Bone marrow (tissue), 2 donors: Measurements from ENCODE around the gene NOP53.
"Not testable (repeated sequence)": the region's sequence is repeated elsewhere in the genome, so short reads cannot be mapped to it uniquely, and the experiment has no call there.

Experiments
- DNase-seq, 2 donors: peaks; one replicate each; lab custom pipeline; 2025; lab: John Stamatoyannopoulos, UW

NOP53 gene

DNA sequence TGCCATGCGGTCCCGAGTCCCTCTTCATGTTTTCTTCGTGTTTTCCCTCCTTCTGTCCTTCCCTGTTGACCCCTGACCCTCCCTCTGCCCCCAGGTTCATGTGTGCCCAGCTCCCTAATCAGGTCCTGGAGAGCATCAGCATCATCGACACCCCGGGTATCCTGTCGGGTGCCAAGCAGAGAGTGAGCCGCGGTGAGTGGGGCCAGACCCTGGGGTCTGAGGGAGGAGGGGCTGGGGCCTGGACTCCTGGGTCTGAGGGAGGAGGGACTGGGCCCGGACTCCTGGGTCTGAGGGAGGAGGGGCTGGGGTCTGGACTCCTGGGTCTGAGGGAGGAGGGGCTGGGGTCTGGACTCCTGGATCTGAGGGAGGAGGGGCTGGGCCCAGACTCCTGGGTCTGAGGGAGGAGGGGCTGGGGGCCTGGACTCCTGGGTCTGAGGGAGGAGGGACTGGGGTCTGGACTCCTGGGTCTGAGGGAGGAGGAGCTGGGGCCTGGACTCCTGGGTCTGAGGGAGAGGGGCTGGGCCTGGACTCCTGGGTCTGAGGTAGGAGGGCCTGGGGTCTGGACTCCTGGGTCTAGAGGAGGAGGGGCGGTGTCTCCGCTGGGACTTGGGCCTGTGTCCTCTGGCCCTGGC, 26.8 kb upstream of the NOP53 start:
- DNase-seq: not testable (repeated sequence)

DNA sequence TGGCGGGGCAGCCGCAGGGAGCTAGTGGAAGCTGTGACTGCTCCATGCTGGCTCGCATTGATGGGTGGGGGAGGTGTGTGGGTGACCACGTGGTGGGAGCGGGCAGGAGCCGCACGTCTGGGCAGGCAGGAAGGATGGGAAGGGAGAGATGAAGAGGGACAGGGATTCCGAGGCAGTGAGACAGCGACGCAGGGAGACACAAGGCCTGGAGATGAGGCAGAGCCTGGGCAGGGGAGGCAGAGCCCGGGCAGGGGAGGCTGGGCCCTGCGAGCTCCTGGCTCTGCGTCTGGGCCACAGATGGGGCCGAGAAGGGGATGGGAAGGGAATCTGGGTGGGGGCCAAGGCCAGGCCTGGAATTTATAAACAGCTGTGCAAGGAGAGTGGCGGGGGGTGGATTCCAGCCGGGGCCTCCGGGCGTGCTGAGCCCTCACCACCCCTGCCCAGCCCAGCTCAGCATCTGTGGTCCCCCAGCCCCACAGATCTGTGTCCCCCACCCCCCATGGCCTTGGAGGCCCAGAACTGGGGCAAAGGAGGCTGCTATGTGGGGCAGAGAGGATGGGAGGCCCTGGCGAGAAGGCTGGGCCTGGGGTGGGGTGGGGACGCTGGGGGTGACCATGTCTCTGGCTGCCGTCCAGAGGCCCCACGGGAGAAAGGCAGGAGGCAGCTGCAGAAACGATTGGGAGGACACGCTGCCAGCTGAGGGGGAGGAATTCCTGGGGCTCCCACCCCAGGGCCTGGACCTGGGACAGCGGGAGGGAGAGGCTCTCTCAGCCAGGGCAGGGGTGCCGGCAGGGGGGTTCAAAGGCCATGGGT, 26.1 kb upstream of the NOP53 start:
- DNase-seq: no peak

DNA sequence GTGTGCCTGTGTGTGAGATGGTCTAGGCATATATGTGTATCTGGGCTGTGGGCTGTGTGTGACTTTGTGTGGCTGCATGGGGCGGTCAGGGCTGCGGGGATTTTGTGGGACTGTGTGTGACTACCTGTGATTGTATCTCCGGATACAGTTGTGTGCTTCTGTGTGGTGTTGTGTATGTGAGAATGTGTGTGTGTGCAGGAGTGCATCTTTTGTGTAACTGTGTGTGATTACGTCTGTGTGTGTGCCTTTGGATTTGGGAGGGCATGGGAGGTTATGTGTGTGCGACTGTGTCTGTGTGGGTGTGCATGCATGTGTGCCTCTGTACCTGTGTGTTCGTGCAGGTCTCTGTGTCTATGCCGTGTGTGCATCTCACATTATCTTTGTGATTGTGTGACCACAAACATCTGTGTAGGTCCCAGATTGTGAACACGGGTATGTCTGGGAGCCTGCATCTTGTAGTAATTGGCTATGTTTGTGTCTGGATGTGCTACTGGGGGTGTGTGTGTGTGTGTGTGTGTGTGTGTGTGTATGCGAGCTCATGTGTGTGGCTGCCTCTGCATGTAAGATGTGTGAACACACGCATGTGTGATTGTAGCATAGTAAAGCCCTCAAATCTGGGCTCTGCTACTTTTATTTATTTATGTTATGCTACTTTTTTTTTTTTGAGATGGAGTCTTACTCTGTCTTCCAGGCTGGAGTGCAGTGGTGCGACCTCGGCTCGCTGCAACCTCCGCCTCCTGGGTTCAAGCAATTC, 24.5 kb upstream of the NOP53 start:
- no peak for DNase-seq

DNA sequence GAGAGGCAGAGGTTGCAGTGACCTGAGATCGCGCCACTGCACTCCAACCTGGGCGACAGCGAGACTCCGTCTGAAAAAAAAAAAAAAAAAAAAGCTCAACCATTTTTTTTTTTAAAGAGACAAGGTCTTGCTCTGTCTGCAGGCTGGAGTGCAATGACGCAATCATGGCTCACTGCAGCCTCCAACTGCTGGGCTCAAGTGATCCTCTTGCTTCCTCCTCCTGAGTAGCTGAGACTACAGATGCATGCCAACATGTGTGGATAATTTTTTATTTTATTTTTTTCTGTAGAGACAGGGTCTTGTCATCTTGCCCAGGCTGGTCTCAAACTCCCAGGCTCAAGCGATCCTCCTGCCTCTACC, 21.8 kb upstream of the NOP53 start:
- DNase-seq: peak; percentile 7 to 72

DNA sequence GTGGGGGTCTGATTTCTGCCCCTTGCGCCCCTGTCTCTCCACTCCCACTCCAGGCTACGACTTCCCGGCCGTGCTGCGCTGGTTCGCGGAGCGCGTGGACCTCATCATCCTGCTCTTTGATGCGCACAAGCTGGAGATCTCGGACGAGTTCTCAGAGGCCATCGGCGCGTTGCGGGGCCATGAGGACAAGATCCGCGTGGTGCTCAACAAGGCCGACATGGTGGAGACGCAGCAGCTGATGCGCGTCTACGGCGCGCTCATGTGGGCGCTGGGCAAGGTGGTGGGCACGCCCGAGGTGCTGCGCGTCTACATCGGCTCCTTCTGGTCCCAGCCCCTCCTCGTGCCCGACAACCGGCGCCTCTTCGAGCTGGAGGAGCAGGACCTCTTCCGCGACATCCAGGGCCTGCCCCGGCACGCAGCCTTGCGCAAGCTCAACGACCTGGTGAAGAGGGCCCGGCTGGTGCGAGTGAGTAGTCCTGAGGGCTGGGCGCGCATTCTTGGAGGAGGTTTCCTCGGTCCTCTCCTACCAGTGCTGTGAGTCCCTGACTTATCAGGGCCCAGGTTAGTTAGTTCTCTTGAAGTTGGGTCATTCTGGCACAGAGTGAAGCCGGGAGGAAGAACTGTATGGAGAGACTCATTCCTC, 19.5 kb upstream of the NOP53 start:
- DNase-seq: no peak

DNA sequence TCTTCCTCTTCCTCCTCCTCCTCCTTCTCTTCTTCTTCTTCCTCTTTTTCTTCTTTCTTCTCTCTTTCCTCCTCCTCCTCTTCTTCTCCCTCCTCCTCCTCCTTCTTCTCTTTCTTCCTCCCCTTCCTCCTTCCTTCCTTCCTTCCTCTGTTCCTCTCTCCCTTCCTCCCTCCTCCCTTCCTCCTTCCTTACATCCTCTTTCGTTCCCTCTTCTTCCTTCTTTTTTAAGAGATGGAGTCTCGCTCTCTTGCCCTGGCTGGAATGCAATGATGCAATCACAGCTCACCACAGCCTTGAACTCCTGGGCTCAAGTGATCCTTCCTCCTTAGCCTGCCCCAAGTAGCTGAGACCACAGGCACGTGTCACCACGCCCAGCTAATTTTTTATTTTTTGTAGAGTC, 18.9 kb upstream of the NOP53 start:
- no peak for DNase-seq

DNA sequence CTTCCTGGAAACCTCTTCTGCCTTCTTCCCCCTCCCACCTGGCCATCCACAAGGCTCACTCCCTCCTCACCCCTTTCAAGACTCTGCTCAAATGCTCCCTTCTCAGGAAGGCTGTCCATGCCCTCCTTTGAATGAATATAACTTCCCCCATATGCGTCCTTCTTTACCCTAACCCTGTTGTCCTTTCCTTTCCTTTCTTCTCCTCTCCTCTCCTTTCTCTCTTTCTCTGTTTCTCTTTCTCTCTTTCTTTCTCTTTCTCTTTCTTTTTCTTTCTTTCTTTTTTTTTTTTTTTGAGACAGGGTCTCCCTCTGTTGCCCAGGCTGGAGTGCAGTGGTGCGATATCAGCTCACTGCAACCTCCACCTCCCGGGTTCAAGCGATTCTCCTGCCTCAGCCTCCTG, 17.1 kb upstream of the NOP53 start:
- DNase-seq: not testable (repeated sequence)

DNA sequence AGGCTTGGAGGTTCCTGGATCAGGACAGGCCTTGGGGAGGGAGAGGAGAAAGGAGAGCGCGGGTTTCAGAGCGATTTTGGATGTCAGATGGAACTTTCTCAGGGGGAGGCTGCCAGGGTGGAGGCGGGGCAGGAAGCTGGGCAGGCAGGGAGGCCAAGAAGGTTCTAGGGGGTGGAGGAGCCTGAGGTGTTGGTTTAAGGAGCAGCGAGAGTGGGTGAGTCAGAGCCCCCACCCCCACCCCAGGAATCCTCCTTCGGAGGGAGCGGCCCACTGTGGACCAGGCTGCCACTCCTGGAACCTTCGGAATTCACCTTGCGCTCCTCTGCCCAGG, 15.9 kb upstream of the NOP53 start:
- peak in 1 of 2 donors; percentile 65 for DNase-seq

DNA sequence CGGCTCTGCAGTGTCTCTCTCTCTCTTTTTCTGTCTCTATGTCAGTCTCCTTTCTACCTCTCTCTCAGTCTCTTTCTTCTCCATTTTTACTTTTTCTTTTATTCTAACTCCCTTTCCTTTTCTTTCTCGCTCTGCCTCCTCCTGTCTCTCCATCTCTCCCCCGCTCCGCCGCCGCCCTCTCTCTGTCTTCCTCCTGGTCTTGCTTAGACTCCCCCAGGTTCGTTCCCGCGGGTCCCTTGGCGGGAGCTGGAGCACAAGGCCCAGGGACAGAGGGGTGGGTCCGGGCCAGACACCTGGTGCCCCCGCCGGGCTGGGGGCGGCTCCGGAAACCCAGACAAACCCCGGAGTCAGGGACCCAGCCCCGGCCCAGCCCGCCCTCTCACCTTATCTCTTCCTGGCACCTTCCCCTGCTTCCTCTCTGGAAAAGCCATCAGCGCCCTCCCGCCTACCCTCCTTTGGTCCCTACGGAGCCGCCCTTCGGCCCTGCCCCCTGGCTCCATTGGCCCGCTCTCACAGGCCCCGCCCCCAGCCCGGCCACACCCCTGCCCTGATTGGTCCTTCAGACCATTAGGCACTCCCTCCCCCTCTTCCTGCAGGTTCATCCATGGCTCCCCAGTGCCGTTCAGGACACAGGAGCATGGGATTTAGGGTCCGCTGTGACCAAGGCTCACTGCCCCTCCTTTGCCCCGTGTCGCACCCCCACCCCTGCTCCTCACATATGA, 15.4 kb upstream of the NOP53 start:
- DNase-seq: peak in 1 of 2 donors; percentile 46

DNA sequence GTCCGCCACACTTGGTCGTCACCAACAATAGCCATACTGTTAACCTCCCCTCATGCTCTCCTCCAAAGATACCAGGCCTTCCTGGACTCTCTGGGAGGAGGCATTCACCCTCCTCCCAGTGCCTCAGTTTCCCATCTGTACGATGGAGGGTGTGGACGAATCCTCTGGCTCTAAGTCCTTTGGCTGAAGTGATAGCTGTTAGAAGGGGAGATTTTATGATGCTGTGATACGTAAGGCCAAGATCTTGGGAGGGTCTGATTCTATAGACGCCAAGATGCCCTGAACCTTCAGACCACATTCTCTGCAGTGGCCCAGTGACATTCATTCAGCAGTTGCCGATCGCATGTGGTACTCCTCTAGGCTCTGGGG, 14.8 kb upstream of the NOP53 start:
- no peak for DNase-seq

DNA sequence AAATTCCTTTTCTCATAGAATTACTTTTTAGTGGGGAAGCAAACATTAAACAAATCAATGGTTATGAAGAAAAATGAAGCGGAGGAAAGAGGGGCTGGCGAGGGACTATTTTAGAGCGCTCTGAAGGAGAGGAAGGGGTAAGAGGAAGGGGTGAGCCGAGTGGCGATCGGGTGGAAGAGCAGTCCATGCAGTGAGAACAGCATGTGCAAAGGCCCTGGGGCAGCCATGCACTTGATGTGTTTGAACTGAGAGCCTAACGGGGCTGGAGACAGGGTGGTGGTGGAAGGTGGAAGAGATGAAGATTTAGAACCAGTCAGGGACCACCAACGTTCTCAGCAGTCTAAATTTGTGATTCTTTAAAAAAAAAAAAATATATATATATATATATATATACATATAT, 14.4 kb upstream of the NOP53 start:
- no peak for DNase-seq

DNA sequence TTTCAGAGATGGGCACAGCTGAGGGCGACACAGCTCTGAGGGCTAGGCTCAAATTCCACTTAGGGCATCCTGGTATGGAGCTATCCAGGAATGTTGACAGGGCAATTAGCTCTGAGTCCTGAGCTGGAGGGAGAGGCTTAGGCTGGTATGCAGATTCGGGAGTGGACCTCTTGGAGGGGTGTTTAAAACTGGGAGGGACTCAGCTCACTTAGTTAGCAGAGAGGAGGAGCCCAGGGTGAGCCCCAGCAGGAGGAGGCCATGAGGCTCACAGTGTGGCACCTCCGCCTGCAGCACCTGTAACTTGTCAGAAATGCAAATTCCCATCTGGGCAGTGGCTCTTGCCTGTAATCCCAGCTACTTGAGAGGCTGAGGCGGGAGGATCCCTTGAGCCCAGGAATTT, 10.2 kb upstream of the NOP53 start:
- DNase-seq: no peak

DNA sequence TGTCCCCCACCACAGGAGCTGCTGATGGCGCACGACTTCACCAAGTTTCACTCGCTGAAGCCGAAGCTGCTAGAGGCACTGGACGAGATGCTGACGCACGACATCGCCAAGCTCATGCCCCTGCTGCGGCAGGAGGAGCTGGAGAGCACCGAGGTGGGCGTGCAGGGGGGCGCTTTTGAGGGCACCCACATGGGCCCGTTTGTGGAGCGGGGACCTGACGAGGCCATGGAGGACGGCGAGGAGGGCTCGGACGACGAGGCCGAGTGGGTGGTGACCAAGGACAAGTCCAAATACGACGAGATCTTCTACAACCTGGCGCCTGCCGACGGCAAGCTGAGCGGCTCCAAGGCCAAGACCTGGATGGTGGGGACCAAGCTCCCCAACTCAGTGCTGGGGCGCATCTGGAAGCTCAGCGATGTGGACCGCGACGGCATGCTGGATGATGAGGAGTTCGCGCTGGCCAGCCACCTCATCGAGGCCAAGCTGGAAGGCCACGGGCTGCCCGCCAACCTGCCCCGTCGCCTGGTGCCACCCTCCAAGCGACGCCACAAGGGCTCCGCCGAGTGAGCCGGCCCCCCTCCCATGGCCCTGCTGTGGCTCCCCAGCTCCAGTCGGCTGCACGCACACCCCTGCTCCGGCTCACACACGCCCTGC, 4.4 kb upstream of the NOP53 start:
- no peak for DNase-seq

DNA sequence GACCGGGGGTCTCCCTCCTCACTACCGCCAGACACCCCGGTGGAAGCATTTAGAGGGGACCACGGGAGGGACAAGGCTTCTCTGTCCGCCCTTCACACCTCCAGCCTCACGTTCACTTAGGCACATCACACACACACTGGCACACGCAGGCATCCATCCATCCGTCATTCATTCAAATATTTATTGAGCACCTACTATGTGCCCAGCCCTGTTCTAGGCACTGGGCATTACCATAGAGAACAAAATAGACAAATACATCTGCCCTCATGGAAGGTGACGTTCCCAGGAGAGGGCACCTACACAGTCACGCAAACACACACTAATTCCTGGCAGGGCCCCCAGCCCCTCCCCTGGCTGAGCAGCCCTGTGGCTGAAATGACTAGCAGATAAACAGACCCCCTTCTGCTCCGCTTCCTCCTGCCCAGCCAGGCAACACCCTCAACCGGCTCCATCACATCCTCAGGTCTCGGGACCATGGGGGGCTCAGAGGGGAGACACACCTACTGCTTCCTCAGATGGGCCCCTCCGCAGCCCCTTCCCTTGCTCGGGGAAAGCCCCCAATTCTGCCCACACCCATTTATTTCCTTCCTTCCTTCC, 3.7 kb upstream of the NOP53 start:
- no peak for DNase-seq

DNA sequence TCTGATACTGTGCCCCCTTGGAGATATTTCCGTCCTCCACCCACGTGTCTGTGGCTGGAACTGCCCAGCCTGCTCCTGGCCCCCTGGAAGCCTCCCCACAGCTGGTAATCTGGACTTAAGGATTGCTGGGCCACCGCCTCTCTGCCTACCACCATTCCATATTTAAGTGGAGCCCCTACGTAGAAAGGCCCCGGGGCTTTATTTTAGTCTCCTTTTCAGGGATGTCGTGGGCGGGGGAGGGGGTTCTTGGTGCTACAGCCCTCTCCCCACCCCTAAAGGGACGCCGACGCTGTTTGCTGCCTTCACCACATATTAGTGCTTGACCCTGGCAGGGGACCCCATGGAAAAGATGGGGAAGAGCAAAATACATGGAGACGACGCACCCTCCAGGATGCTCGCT, 2.7 kb upstream of the NOP53 start:
- DNase-seq: no peak

DNA sequence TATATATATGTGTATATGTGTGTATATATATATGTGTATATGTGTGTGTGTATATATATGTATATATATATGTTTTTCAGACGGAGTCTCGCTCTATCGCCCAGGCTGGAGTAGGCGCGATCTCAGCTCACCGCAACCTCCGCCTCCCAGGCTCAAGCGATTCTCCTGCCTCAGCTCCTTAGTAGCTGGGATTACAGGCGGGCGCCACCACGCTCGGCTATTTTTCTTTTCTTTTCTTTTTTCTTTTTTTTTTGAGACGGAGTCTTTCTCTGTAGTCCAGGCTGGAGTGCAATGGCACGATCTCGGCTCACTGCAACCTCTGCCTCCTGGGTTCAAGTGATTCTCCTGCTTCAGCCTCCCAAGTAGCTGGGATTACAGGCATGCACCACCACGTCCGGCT, 783 bp downstream of the NOP53 start:
- DNase-seq: not testable (repeated sequence)

DNA sequence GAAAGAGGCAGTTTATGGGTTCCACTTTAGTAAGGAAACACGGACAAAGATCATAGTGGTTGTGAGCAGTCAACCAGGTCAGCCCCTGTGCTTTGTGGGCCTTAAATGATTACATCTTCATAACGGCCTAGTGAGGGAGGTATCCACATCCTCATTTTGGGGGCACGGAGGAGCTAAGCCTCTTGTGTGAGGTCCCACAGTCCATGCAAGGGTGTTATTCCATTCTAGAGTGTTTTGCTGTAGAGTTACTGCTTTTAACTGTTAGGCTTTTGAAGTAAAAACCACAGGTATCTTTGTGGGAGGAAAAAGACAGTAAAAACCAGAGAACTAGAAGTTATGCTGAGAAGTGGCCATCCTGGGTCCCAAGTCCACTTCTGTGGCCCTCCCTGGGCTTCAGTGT, 4.0 kb downstream of the NOP53 start:
- no peak for DNase-seq

DNA sequence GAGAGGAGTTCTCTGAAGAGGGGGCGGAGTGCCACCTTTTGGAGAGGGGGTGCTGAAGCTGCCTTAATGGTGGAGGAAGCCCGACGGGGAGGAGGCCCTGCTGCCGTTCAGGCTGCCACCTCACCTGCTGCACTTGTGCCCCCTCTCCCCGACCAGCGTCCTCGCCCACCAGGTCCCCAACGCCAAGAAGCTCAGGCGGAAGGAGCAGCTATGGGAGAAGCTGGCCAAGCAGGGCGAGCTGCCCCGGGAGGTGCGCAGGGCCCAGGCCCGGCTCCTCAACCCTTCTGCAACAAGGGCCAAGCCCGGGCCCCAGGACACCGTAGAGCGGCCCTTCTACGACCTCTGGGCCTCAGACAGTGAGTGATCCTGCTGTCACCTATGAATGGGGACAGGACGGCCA, 5.4 kb downstream of the NOP53 start:
- DNase-seq: no peak

DNA sequence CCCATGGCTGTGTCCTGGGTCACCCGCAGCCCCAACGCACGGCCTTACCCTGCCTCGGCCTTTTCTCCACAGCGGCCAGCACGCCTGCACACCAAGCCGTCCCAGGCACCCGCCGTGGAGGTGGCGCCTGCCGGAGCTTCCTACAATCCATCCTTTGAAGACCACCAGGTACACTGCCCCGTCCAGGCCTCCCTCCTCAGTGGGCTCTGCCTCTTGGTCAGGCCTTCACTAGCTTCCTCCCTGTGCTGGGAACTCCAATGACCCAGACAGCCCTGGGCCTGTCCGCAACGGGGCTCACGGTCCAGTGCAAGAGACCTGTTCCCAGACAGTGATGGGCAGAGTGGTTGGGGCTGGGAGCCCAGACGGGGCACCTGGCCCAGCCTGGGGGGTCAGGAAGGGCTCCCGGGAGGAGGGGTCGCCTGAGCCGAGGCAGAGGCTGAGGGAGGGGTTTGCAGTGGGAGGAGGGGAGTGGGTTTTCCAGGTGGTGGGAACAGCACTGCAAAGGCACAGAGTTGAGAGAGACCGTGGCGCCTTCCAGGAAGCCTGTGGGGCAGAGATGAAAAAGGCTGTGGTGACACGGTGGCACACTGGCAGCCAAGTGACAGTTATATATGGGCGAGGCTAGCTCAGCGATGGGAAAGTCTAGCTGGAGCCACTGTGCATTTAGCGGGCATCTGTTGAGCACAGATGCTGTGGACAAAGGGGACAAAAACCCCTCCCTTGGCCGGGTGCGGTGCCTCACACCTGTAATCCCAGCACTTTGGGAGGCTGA, 7.3 kb downstream of the NOP53 start:
- DNase-seq: no peak
